GM18861 (cell line): ENCODE data around the gene YJEFN3.

Source experiments
- ATAC-seq: cut with Tn5 transposase; IDR thresholded peaks from one replicate; pipeline ENCODE4 v1.9.1; 2021; ENCODE audit not compliant: unreplicated experiment

YJEFN3 gene

GRCh38 chr19:19549804-19550464, 21.2 kb downstream of the YJEFN3 start:
- ATAC-seq: no peak

- no peak for ATAC-seq
These were observed 21.8 kb downstream of the YJEFN3 start for GRCh38 chr19:19550485-19550929.

- ATAC-seq: no peak
These were observed 22.5 kb downstream of the YJEFN3 start for GRCh38 chr19:19550972-19551852.

GRCh38 chr19:19551853-19552192, 23.1 kb downstream of the YJEFN3 start:
- ATAC-seq: no peak

- ATAC-seq: no peak
These were observed 24.1 kb downstream of the YJEFN3 start for GRCh38 chr19:19552798-19553197.

GRCh38 chr19:19553670-19554069, 25.0 kb downstream of the YJEFN3 start:
- ATAC-seq: no peak

- no peak for ATAC-seq
These were observed 25.6 kb downstream of the YJEFN3 start for GRCh38 chr19:19554074-19555023.

- no peak for ATAC-seq
These were observed 29.3 kb downstream of the YJEFN3 start for GRCh38 chr19:19558055-19558454.

- ATAC-seq: no peak
These were observed 29.9 kb downstream of the YJEFN3 start for GRCh38 chr19:19558636-19559035.

GRCh38 chr19:19559931-19560330, 31.2 kb downstream of the YJEFN3 start:
- ATAC-seq: no peak

GRCh38 chr19:19561946-19562664, 33.4 kb downstream of the YJEFN3 start:
- ATAC-seq: no peak

- no peak for ATAC-seq
These were observed 34.1 kb downstream of the YJEFN3 start for GRCh38 chr19:19562665-19563347.

GRCh38 chr19:19563348-19563848, 34.7 kb downstream of the YJEFN3 start:
- no peak for ATAC-seq

GRCh38 chr19:19566306-19566705, 37.6 kb downstream of the YJEFN3 start:
- ATAC-seq: no peak

GRCh38 chr19:19567391-19567790, 38.7 kb downstream of the YJEFN3 start:
- no peak for ATAC-seq

- no peak for ATAC-seq
These were observed 40.4 kb downstream of the YJEFN3 start for GRCh38 chr19:19568802-19569756.

GRCh38 chr19:19570571-19570970, 41.9 kb downstream of the YJEFN3 start:
- ATAC-seq: no peak

- no peak for ATAC-seq
These were observed 42.5 kb downstream of the YJEFN3 start for GRCh38 chr19:19571071-19571786.
